MM.1S (cell line): Measurements from ENCODE around the gene IQUB.
"Not testable (repeated sequence)": the region's sequence is repeated elsewhere in the genome, so short reads cannot be mapped to it uniquely, and the experiment has no call there.

Source experiments
- DNase-seq: peaks from one replicate; pipeline ENCODE4 v3.0.0-alpha.2; 2015
- H2AFZ ChIP-seq: fragments of 300-600 bp; sonication (generic); 2 replicates; pipeline ENCODE4 v1.6.0; 2016; ENCODE audit warnings: antibody characterized with exemption, low read length
- H3F3A ChIP-seq: fragments of 300-600 bp; sonication (generic); 2 replicates; pipeline ENCODE4 v1.6.1; 2016; ENCODE audit warnings: mild to moderate bottlenecking, antibody characterized with exemption, low read length, moderate library complexity, mixed read lengths; ENCODE audit not compliant: insufficient read depth
- H3K27ac ChIP-seq: fragments of 300-600 bp; sonication (generic); 2 replicates; pipeline ENCODE4 v1.5.1; 2016; ENCODE audit warnings: mild to moderate bottlenecking, low read length
- H3K27me3 ChIP-seq: fragments of 300-600 bp; sonication (generic); replicated peaks from 2 replicates; pipeline ENCODE4 v1.6.0; 2016; ENCODE audit warnings: low read length; ENCODE audit not compliant: insufficient read depth
- H3K36me3 ChIP-seq: fragments of 300-600 bp; sonication (generic); replicated peaks from 2 replicates; pipeline ENCODE4 v1.6.1; 2016; ENCODE audit warnings: mild to moderate bottlenecking, low read length, mixed read lengths; ENCODE audit not compliant: insufficient read depth
- H3K4me1 ChIP-seq: fragments of 300-600 bp; sonication (generic); 2 replicates; pipeline ENCODE4 v1.6.1; 2016; ENCODE audit warnings: low read length, mixed read lengths
- H3K4me2 ChIP-seq: fragments of 300-600 bp; sonication (generic); 2 replicates; pipeline ENCODE4 v1.6.0; 2016; ENCODE audit warnings: low read depth, low read length
- H3K4me3 ChIP-seq: fragments of 300-600 bp; sonication (generic); 2 replicates; pipeline ENCODE4 v1.5.1; 2016; ENCODE audit warnings: low read length, mixed read lengths
- H3K79me2 ChIP-seq: fragments of 300-600 bp; sonication (generic); 2 replicates; pipeline ENCODE4 v1.6.1; 2016; ENCODE audit warnings: mixed run types, low read length, mixed read lengths
- H3K9ac ChIP-seq: fragments of 300-600 bp; sonication (generic); 2 replicates; pipeline ENCODE4 v1.6.1; 2016; ENCODE audit warnings: low read length, mixed read lengths
- H3K9me2 ChIP-seq: fragments of 300-600 bp; sonication (generic); replicated peaks from 2 replicates; pipeline ENCODE4 v1.6.1; 2016; ENCODE audit warnings: mild to moderate bottlenecking, low read length, mixed read lengths; ENCODE audit not compliant: insufficient read depth
- H3K9me3 ChIP-seq: fragments of 300-600 bp; sonication (generic); replicated peaks from 2 replicates; pipeline ENCODE4 v1.6.1; 2016; ENCODE audit warnings: mild to moderate bottlenecking, low read length, mixed read lengths; ENCODE audit not compliant: insufficient read depth
- H4K20me1 ChIP-seq: fragments of 300-600 bp; sonication (generic); 2 replicates; pipeline ENCODE4 v1.6.1; 2016; ENCODE audit warnings: mild to moderate bottlenecking, low read length, moderate library complexity, mixed read lengths; ENCODE audit not compliant: insufficient read depth
- CTCF ChIP-seq: fragments of 300-600 bp; sonication (generic); IDR thresholded peaks from 2 replicates; pipeline ENCODE4 v1.5.1; 2016; ENCODE audit warnings: antibody characterized with exemption, low read length, mixed read lengths
- EZH2 ChIP-seq: fragments of 300-600 bp; sonication (generic); optimal IDR thresholded peaks from 2 replicates; pipeline ENCODE3; 2017; ENCODE audit warnings: low read depth, mild to moderate bottlenecking, antibody characterized with exemption, low read length, mixed read lengths
- EZH2phosphoT487 ChIP-seq: fragments of 300-600 bp; sonication (generic); IDR thresholded peaks from 2 replicates; pipeline ENCODE4 v1.6.1; 2018; ENCODE audit warnings: antibody characterized with exemption, low read length

The IQUB gene

GRCh38 chr7:123485187-123485586 is 49.2 kb downstream of the IQUB start:
- TF ChIP-seq CTCF (no peak), EZH2phosphoT487 (no peak), EZH2 (no peak)
- H3K36me3 ChIP-seq, result no peaks in the 10 kb centered on the region

GRCh38 chr7:123484199-123484598 is 50.2 kb downstream of the IQUB start:
- Histone ChIP-seq H3F3A (no peaks in the 10 kb centered on the region), H2AFZ (no peak overlapping the region), H3K36me3 (no peaks in the 10 kb centered on the region), H3K9me2 (no peaks in the 10 kb centered on the region), H4K20me1 (no peaks in the 10 kb centered on the region), H3K27ac (no peak overlapping the region), H3K4me3 (no peak overlapping the region), H3K79me2 (no peaks in the 10 kb centered on the region), H3K4me1 (no peaks in the 10 kb centered on the region), H3K27me3 (no peaks in the 10 kb centered on the region), H3K9ac (no peak overlapping the region), H3K9me3 (no peaks in the 10 kb centered on the region), H3K4me2 (no peak overlapping the region)
- no peak for TF ChIP-seq EZH2
- no peak for DNase-seq

More at GRCh38 chr7:123485187-123485586, 49.2 kb downstream of the IQUB start:
- no peak overlapping the region for H3K27ac ChIP-seq
- no peak overlapping the region for H3K4me2 ChIP-seq
- H3K4me3 ChIP-seq, result no peak overlapping the region
- no peak overlapping the region for H2AFZ ChIP-seq
- H3K9me2 ChIP-seq, result no peaks in the 10 kb centered on the region
- no peaks in the 10 kb centered on the region for H3K4me1 ChIP-seq
- H3K9ac ChIP-seq, result no peak overlapping the region
- no peak for DNase-seq
- H4K20me1 ChIP-seq, result no peaks in the 10 kb centered on the region
- H3F3A ChIP-seq, result no peaks in the 10 kb centered on the region
- no peaks in the 10 kb centered on the region for H3K9me3 ChIP-seq
- H3K27me3 ChIP-seq, result no peaks in the 10 kb centered on the region
- H3K79me2 ChIP-seq, result no peaks in the 10 kb centered on the region

GRCh38 chr7:123480107-123480506 is 54.3 kb downstream of the IQUB start:
- no peak overlapping the region for H3K4me2 ChIP-seq

GRCh38 chr7:123478056-123478455 is 56.3 kb downstream of the IQUB start:
- not testable (repeated sequence) for DNase-seq, H2AFZ ChIP-seq, H3K9me3 ChIP-seq, H3K4me3 ChIP-seq, H3F3A ChIP-seq, H3K4me1 ChIP-seq, H4K20me1 ChIP-seq, H3K79me2 ChIP-seq, H3K9me2 ChIP-seq, H3K36me3 ChIP-seq, H3K27ac ChIP-seq, H3K27me3 ChIP-seq, H3K9ac ChIP-seq, H3K4me2 ChIP-seq

More at GRCh38 chr7:123480107-123480506, 54.3 kb downstream of the IQUB start:
- Histone ChIP-seq H4K20me1 (no peaks in the 10 kb centered on the region), H3K4me1 (no peaks in the 10 kb centered on the region), H3F3A (no peaks in the 10 kb centered on the region), H3K9ac (no peak overlapping the region), H3K4me3 (no peak overlapping the region), H3K9me2 (no peaks in the 10 kb centered on the region), H3K79me2 (no peaks in the 10 kb centered on the region), H3K36me3 (no peaks in the 10 kb centered on the region), H2AFZ (no peak overlapping the region), H3K27ac (no peak overlapping the region), H3K27me3 (no peaks in the 10 kb centered on the region), H3K9me3 (no peaks in the 10 kb centered on the region)
- no peak for TF ChIP-seq EZH2
- TF ChIP-seq CTCF, result no peak
- TF ChIP-seq EZH2phosphoT487, result no peak
- no peak for DNase-seq
